D721Med (cell line): ENCODE measurements around the gene CDH4.

Experiments used
- DNase-seq: peaks from one replicate; pipeline ENCODE4 v3.0.0; 2011; ENCODE audit warnings: low spot score; ENCODE audit not compliant: insufficient read length
- FAIRE-seq: peaks from 2 replicates; lab custom pipeline; 2011; peaks lifted over from hg19 to GRCh38; lab: Jason Lieb, UNC
- CTCF ChIP-seq: IDR thresholded peaks from 2 replicates; pipeline ENCODE4 v1.5.1; 2012; ENCODE audit warnings: mild to moderate bottlenecking, control low read depth; ENCODE audit not compliant: insufficient read depth; ENCODE audit errors: missing control alignments

The CDH4 gene

GRCh38 chr20:61923371-61924166, 671.5 kb downstream of the CDH4 start:
- FAIRE-seq (no peak), DNase-seq (no peak)

GRCh38 chr20:61924211-61924857, 672.3 kb downstream of the CDH4 start:
- DNase-seq (no peak), FAIRE-seq (no peak)
- TF ChIP-seq CTCF, result no peak

More at GRCh38 chr20:61923371-61924166, 671.5 kb downstream of the CDH4 start:
- no peak for TF ChIP-seq CTCF

GRCh38 chr20:61924858-61925554, 672.9 kb downstream of the CDH4 start:
- FAIRE-seq, result no peak
- DNase-seq, result no peak
- TF ChIP-seq CTCF, result no peak

- no peak for TF ChIP-seq CTCF
- no peak for FAIRE-seq
- no peak for DNase-seq
Observed at GRCh38 chr20:61925555-61926252, 673.6 kb downstream of the CDH4 start.

GRCh38 chr20:61926253-61926613, 674.2 kb downstream of the CDH4 start:
- FAIRE-seq, result no peak
- no peak for DNase-seq
- no peak for TF ChIP-seq CTCF

- no peak for TF ChIP-seq CTCF
- FAIRE-seq, result no peak
- DNase-seq, result no peak
Observed at GRCh38 chr20:61926796-61927192, 674.7 kb downstream of the CDH4 start.
